Activated CD4-positive, alpha-beta memory T cell treated with anti-CD3 and anti-CD28 coated beads for 36 hours (primary cell): Measurements from ENCODE around the gene NRL. TPM values are rescaled to one million over a fixed set of nuclear protein-coding genes. Genes with fewer than 3 reads are reported as not detected.

Source experiments
- CTCF ChIA-PET: fragments of 350-600 bp; sonication (Branson Sonifier 250); formaldehyde crosslinking; loops from one replicate; lab custom pipeline; 2021; ENCODE audit warnings: antibody characterized with exemption, inconsistent platforms; lab: Charles Lee
- POLR2A ChIA-PET: fragments of 350-600 bp; sonication (Branson Sonifier 250); formaldehyde crosslinking; loops from one replicate; lab custom pipeline; 2021; ENCODE audit warnings: antibody characterized with exemption; lab: Charles Lee
- DNase-seq: peaks from one replicate; pipeline ENCODE4 v3.0.0-alpha.2; 2020
- H3K27ac Mint-ChIP-seq: one replicate; pipeline ENCODE4 v1.8.0; 2021; ENCODE audit warnings: mixed read lengths
- H3K27me3 Mint-ChIP-seq: one replicate; pipeline ENCODE4 v1.8.0; 2021; ENCODE audit warnings: mixed read lengths
- H3K36me3 Mint-ChIP-seq: one replicate; pipeline ENCODE4 v1.8.0; 2021; ENCODE audit warnings: mixed read lengths
- H3K4me1 Mint-ChIP-seq: one replicate; pipeline ENCODE4 v1.8.0; 2021; ENCODE audit warnings: low read depth, mixed read lengths
- H3K4me3 Mint-ChIP-seq: one replicate; pipeline ENCODE4 v1.8.0; 2021; ENCODE audit warnings: mild to moderate bottlenecking, mixed read lengths
- H3K9me3 Mint-ChIP-seq: one replicate; pipeline ENCODE4 v1.8.0; 2021; ENCODE audit warnings: mixed read lengths
- intact Hi-C: fragments of 100-400 bp; cut with micrococcal nuclease; formaldehyde crosslinking; loops from one replicate; pipeline ENCODE4 v1.15.1; 2023
- total RNA-seq, 2 experiments: library from RNA; stranded (reverse); gene quantifications; one replicate each; pipeline ENCODE4 v1.2.3, GENCODE V29; 2021

NRL gene
- total RNA-seq = 1 to 10 TPM; 1.2 to 1.9 TPM

- DNase-seq = peak; percentile 99
- intact Hi-C loops = loop anchor here (1.0 to 2.0 kb wide), 13 partner anchors 20 to 793 kb away; partner anchors contain the start of genes CARMIL3, CHMP4A, EMC9 and GMPR2
- Mint-ChIP-seq H3K4me3 (peak within 1 kb of the TSS; percentile 95), H3K9me3 (no peaks in the 10 kb centered on the region), H3K36me3 (peaks cover 33% of the 10 kb centered on the region), H3K4me1 (peaks cover 24% of the 10 kb centered on the region), H3K27me3 (no peaks in the 10 kb centered on the region), H3K27ac (peak within 1 kb of the TSS; percentile 100)
- CTCF ChIA-PET = interaction anchor here (0.7 to 4.6 kb wide), 18 partner anchors 17 to 1106 kb away, joined by 3 to 33 read pairs (median 4); partner anchors contain the start of genes CIDEB, DHRS4L2, EMC9 and IRF9
- POLR2A ChIA-PET = interaction anchor here (1.0 to 6.6 kb wide), 21 partner anchors 8 to 794 kb away, joined by 3 to 73 read pairs (median 7); partner anchors contain the start of genes CARMIL3, CBLN3, CHMP4A and CIDEB
Measured at GRCh38 chr14:24114532-24115421, at the start of gene NRL, which contains the start of gene DCAF11. TSS of gene NRL (minus strand) at chr14:24114949. CDS start at chr14:24082848, 32,101 bp downstream. TSS of gene DCAF11 (plus strand) at chr14:24114777. CDS start at chr14:24115595, 818 bp downstream.

- peak; percentile 55 for DNase-seq
- POLR2A ChIA-PET = interaction anchor here (0.6 to 4.2 kb wide), 21 partner anchors 9 to 109 kb away, joined by 3 to 60 read pairs (median 4); partner anchors contain the start of genes CHMP4A, DCAF11, EMC9 and IPO4
- Mint-ChIP-seq H3K27ac (peak overlapping the region; percentile 100), H3K9me3 (no peaks in the 10 kb centered on the region), H3K4me1 (peaks cover 42% of the 10 kb centered on the region), H3K27me3 (no peaks in the 10 kb centered on the region), H3K36me3 (peaks cover 69% of the 10 kb centered on the region), H3K4me3 (peak overlapping the region; percentile 97)
- CTCF ChIA-PET = interaction anchor here (0.7 to 4.6 kb wide), 24 partner anchors 8 to 171 kb away, joined by 3 to 76 read pairs (median 10); partner anchors contain the start of genes CHMP4A, CIDEB, DCAF11 and EMC9
- intact Hi-C loops = no loop called here
Measured at GRCh38 chr14:24162093-24162492, 47.3 kb upstream of the NRL start.

- H3K4me3 Mint-ChIP-seq = peak within 1 kb of the TSS; percentile 97
- H3K27ac Mint-ChIP-seq = peak within 1 kb of the TSS; percentile 100
- ChIA-PET CTCF (interaction anchor here (0.6 to 4.6 kb wide), 38 partner anchors 9 to 234 kb away, joined by 3 to 76 read pairs (median 7); partner anchors contain the start of genes CARMIL3, CHMP4A, CIDEB and DCAF11), POLR2A (interaction anchor here (0.6 to 4.2 kb wide), 32 partner anchors 10 to 276 kb away, joined by 3 to 60 read pairs (median 4); partner anchors contain the start of genes CHMP4A, DCAF11, EMC9 and IPO4)
- intact Hi-C loops = loop anchor here (1.0 kb wide), 12 partner anchors 14 to 281 kb away; partner anchors contain the start of genes CHMP4A, DCAF11, DHRS1 and EMC9
- DNase-seq = peak; percentile 99
- peaks cover 70% of the 10 kb centered on the region for H3K36me3 Mint-ChIP-seq
- no peaks in the 10 kb centered on the region for H3K9me3 Mint-ChIP-seq
- H3K4me1 Mint-ChIP-seq = peaks cover 37% of the 10 kb centered on the region
- H3K27me3 Mint-ChIP-seq = no peaks in the 10 kb centered on the region
Measured at GRCh38 chr14:24160850-24161804, 46.4 kb upstream of the NRL start, which contains the start of gene IRF9. TSS of gene IRF9 (plus strand) at chr14:24161265. CDS start at chr14:24162145, 880 bp downstream.

GRCh38 chr14:24160499-24160849 is 45.7 kb upstream of the NRL start:
- Mint-ChIP-seq H3K4me1 (peaks cover 36% of the 10 kb centered on the region), H3K36me3 (peaks cover 70% of the 10 kb centered on the region), H3K9me3 (no peaks in the 10 kb centered on the region), H3K4me3 (no peak overlapping the region), H3K27ac (peak overlapping the region; percentile 100), H3K27me3 (no peaks in the 10 kb centered on the region)
- DNase-seq = no peak
- ChIA-PET CTCF (interaction anchor here (1.0 to 4.6 kb wide), 24 partner anchors 9 to 233 kb away, joined by 3 to 76 read pairs (median 10); partner anchors contain the start of genes CARMIL3, CHMP4A, DCAF11 and EMC9), POLR2A (interaction anchor here (0.7 to 4.2 kb wide), 20 partner anchors 10 to 277 kb away, joined by 3 to 60 read pairs (median 8); partner anchors contain the start of genes CHMP4A, DCAF11, EMC9 and IPO4)
- intact Hi-C loops = no loop called here

GRCh38 chr14:24159777-24160498 is 45.2 kb upstream of the NRL start:
- ChIA-PET POLR2A (interaction anchor here (0.7 to 4.2 kb wide), 14 partner anchors 9 to 278 kb away, joined by 3 to 60 read pairs (median 14); partner anchors contain the start of genes CHMP4A, DCAF11, EMC9 and IPO4), CTCF (interaction anchor here (1.0 to 4.6 kb wide), 18 partner anchors 9 to 151 kb away, joined by 3 to 76 read pairs (median 16); partner anchors contain the start of genes DCAF11, EMC9, IPO4 and LTB4R2)
- Mint-ChIP-seq H3K27ac (peak overlapping the region; percentile 100), H3K9me3 (no peaks in the 10 kb centered on the region), H3K4me1 (peaks cover 32% of the 10 kb centered on the region), H3K27me3 (no peaks in the 10 kb centered on the region), H3K4me3 (no peak overlapping the region), H3K36me3 (peaks cover 67% of the 10 kb centered on the region)
- no peak for DNase-seq
- intact Hi-C loops = no loop called here

- H3K36me3 Mint-ChIP-seq = peaks cover 54% of the 10 kb centered on the region
- CTCF ChIA-PET = no interaction called here
Measured at GRCh38 chr14:24157331-24157730, 42.6 kb upstream of the NRL start.

GRCh38 chr14:24156840-24157239 is 42.1 kb upstream of the NRL start:
- Mint-ChIP-seq H3K36me3 (peaks cover 51% of the 10 kb centered on the region), H3K4me3 (no peak overlapping the region), H3K27me3 (no peaks in the 10 kb centered on the region), H3K27ac (peak overlapping the region; percentile 44), H3K4me1 (peaks cover 9% of the 10 kb centered on the region), H3K9me3 (no peaks in the 10 kb centered on the region)
- intact Hi-C loops = no loop called here
- DNase-seq = no peak
- ChIA-PET POLR2A (interaction anchor here (0.6 to 2.0 kb wide), 3 partner anchors 10 to 15 kb away, joined by 3 to 5 read pairs (median 3); partner anchors contain the start of genes EMC9, PSME2 and RNF31), CTCF (interaction anchor here (0.7 kb wide), 1 partner anchor 99 kb away, joined by 3 read pairs; no protein-coding TSS in a partner anchor)

More at GRCh38 chr14:24157331-24157730, 42.6 kb upstream of the NRL start:
- peak overlapping the region; percentile 36 for H3K27ac Mint-ChIP-seq
- intact Hi-C loops = no loop called here
- no peak for DNase-seq
- POLR2A ChIA-PET = interaction anchor here (0.6 to 2.0 kb wide), 3 partner anchors 10 to 16 kb away, joined by 3 to 5 read pairs (median 3); partner anchors contain the start of genes EMC9, PSME2 and RNF31
- H3K9me3 Mint-ChIP-seq = no peaks in the 10 kb centered on the region
- no peaks in the 10 kb centered on the region for H3K27me3 Mint-ChIP-seq
- no peak overlapping the region for H3K4me3 Mint-ChIP-seq
- peaks cover 14% of the 10 kb centered on the region for H3K4me1 Mint-ChIP-seq

GRCh38 chr14:24155100-24155499 is 40.4 kb upstream of the NRL start:
- H3K36me3 Mint-ChIP-seq = peaks cover 49% of the 10 kb centered on the region
- H3K4me1 Mint-ChIP-seq = peaks cover 7% of the 10 kb centered on the region
- H3K9me3 Mint-ChIP-seq = no peaks in the 10 kb centered on the region
- ChIA-PET CTCF (interaction anchor here (1.2 to 1.9 kb wide), 2 partner anchors 9 to 49 kb away, joined by 3 to 7 read pairs; partner anchors contain the start of genes PSME2 and RNF31), POLR2A (interaction anchor here (1.1 to 1.5 kb wide), 2 partner anchors 18 to 32 kb away, joined by 3 to 4 read pairs; partner anchors contain the start of gene PSME1)
- H3K27me3 Mint-ChIP-seq = no peaks in the 10 kb centered on the region
- H3K27ac Mint-ChIP-seq = peak overlapping the region; percentile 2
- intact Hi-C loops = no loop called here
- no peak overlapping the region for H3K4me3 Mint-ChIP-seq
- no peak for DNase-seq

GRCh38 chr14:24151404-24152080 is 36.8 kb upstream of the NRL start:
- no peak for DNase-seq
- CTCF ChIA-PET = interaction anchor here (1.0 to 3.9 kb wide), 3 partner anchors 10 to 43 kb away, joined by 3 to 31 read pairs (median 4); partner anchors contain the start of genes EMC9 and IRF9
- Mint-ChIP-seq H3K9me3 (no peaks in the 10 kb centered on the region), H3K4me3 (no peak overlapping the region), H3K27me3 (no peaks in the 10 kb centered on the region), H3K36me3 (peaks cover 45% of the 10 kb centered on the region), H3K27ac (no peak overlapping the region), H3K4me1 (peaks cover 25% of the 10 kb centered on the region)
- intact Hi-C loops = no loop called here
- POLR2A ChIA-PET = interaction anchor here (1.0 to 3.4 kb wide), 2 partner anchors 9 to 15 kb away, joined by 5 to 15 read pairs; partner anchors contain the start of gene IRF9
